ENCODE results near the gene CES5A. TPM values are rescaled to one million over a fixed set of nuclear protein-coding genes. Genes with fewer than 3 reads are reported as not detected.

CES5A gene
- total and polyA plus RNA-seq, 10 of the 15 experiments (the other 5 are each of a cell fraction or from before 2014, with no cell fraction given) = 0.19 TPM; not detected in 9

GRCh38 chr16:55832773-55833691, 42.1 kb downstream of the CES5A start, which contains the start of gene CES1:
Gene CES1 (minus strand): TSS chr16:55833096. CDS start chr16:55833055, 41 bp downstream.
- ChIA-PET POLR2A (no interaction called here), SMC1A (ENCODE audit: uncharacterized antibody, unreplicated experiment) (no interaction called here), RAD21 (ENCODE audit: unreplicated experiment) (no interaction called here), CTCF (interaction anchor here (1.2 kb wide), 1 partner anchor 8 kb away, joined by 4 read pairs; no protein-coding TSS in a partner anchor)
- intact Hi-C loops (cut with micrococcal nuclease; ENCODE audit: unreplicated experiment) = no loop called here
- Histone ChIP-seq H3K4me3 (no peak within 1 kb of the TSS), H3K27me3 (replicated peaks in 1 of 2; ENCODE audit: control insufficient read depth in 2 of 2, insufficient read depth in 2 of 2, low read length in 1 of 2) (no peaks in the 10 kb centered on the region), H3K36me3 (ENCODE audit: control insufficient read depth in 2 of 2, insufficient read depth in 2 of 2, low read length in 1 of 2) (no peaks in the 10 kb centered on the region), H3K27ac (ENCODE audit: control insufficient read depth, insufficient read depth) (no peak within 1 kb of the TSS), H2AFZ (ENCODE audit: control insufficient read depth, low read depth, low read length) (no peak within 1 kb of the TSS), H3K79me2 (ENCODE audit: control insufficient read depth, insufficient read depth, low read length) (no peaks in the 10 kb centered on the region), H3K4me1 (ENCODE audit: control insufficient read depth, insufficient read depth, low read length) (no peaks in the 10 kb centered on the region), H3K9ac (ENCODE audit: control insufficient read depth, insufficient read depth, low read length) (no peak within 1 kb of the TSS), H4K20me1 (ENCODE audit: control insufficient read depth, insufficient read depth) (no peaks in the 10 kb centered on the region), H3K9me3 (replicated peaks; ENCODE audit: control insufficient read depth, insufficient read depth, low read length) (no peaks in the 10 kb centered on the region), H3K4me2 (ENCODE audit: control insufficient read depth, insufficient read depth) (no peak within 1 kb of the TSS; the same call in 1 of the 2 replicates)
- 69% methylated on average over 30 of the region's 30 CpGs for WGBS (ENCODE audit: insufficient coverage, insufficient replicate concordance, low lambda C conversion rate, missing lambda C conversion rate)
- in situ Hi-C loops (cut with MboI) = no loop called here
- TF ChIP-seq MTA3 (IDR thresholded peaks at IDR 0.05; ENCODE audit: borderline replicate concordance, low read length) (no peak), IKZF1 (conservative IDR thresholded peaks at IDR 0.05) (no peak), ATF7 (IDR thresholded peaks at IDR 0.05; ENCODE audit: low read depth) (no peak), SREBF2 (IDR thresholded peaks at IDR 0.05; ENCODE audit: low read length) (no peak), NFIC (IDR thresholded peaks at IDR 0.05; ENCODE audit: low read depth, low read length) (no peak), ZNF592 (IDR thresholded peaks at IDR 0.05) (no peak), WRNIP1 (IDR thresholded peaks at IDR 0.05; ENCODE audit: borderline replicate concordance, low read depth, low read length) (no peak), RELA (IDR thresholded peaks at IDR 0.05; ENCODE audit: borderline replicate concordance, partially characterized antibody) (no peak)
- FAIRE-seq (no peak), ATAC-seq (peak; percentile 20; the same call in 2 of the 3 replicates), DNase-seq (ENCODE audit: low read depth, low spot score) (no peak)
- BruUV-seq (replicated peaks) = no TSS peak
